Subcutaneous preadipocyte (primary cell): ENCODE data around the gene ARL5A. TPM values are rescaled to one million over a fixed set of nuclear protein-coding genes. Genes with fewer than 3 reads are reported as not detected.

Experiments
- total RNA-seq: library from RNA; depleted of rRNA; stranded (reverse); fragments of >200 nt; gene quantifications from 2 replicates; pipeline ENCODE4 v1.2.3, GENCODE V29; 2012

The ARL5A gene
- 43.4 and 54.5 TPM in 2 replicates for total RNA-seq

DNA sequence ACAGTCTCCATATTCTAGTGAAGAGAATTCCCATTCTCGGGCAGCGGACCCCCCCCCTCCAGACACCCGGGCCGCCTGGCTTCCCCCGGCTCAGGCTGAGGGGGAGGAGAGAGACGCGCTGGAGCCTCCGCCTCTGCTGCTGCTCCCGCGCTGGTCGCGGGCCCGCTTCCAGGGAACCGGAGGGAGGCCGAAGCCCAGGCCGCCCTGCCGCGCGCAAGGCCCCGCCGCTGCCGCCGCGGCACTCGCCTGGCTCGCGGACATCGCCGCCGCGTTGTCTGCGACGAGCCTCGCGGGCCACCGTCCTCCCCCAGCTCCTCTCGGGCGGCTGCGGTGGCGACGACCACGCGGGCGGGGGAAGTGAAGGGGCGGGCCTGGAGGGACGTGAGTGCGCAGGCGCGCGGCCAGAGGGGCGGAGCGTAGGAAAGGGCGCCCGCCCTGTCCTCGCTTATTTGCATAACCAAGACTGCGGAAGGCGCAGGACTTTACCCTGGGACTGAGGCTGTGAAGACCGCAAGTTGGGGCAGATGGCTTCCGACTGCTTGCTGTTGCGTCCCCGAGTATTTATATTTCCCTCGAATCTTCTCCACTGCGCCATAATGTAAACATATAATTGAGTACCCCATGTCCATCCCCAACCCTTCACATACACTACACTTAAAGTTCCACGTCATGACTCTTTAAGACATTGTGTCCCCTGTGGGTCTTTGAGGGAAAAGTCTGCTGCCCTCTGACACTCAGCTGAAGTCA lies at the start of gene ARL5A:
ARL5A (minus strand) TSS at position 279 of the 747 bp plus-strand sequence; CDS start at position 34, 245 bp downstream.

Other genes starting within 250 kb of the ARL5A start
- 0.20 and 0.73 TPM in 2 replicates for gene NEB, start 93.9 kb downstream of the ARL5A start, total RNA-seq